ENCODE data around the gene KBTBD7.

Gene KBTBD7

DNA sequence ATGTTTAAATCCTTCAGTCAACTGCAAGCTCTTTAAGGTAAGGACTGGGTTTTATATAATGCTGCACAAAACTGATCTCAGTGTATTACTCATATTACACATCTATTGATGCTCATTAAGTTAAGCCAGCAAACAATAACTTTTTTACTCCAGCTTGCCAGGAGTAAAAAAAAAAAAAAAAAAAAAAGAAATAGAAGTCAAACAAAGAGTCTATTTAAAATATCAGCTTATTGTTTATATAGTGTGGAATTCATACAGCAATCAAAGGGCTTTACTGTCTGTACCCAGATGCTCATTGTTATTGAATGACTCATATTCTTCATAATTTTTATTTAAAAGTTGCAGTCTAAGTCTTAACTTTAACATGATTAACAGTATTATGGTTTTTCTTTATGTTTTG, 21.8 kb upstream of the KBTBD7 start:
- H3K4me3 ChIP-seq (ENCODE audit: low read length): no peak overlapping the region
- no peaks in the 10 kb centered on the region for H3K4me1 ChIP-seq (ENCODE audit: control insufficient read depth, insufficient read depth, low read length)
- H3K36me3 ChIP-seq (ENCODE audit: control insufficient read depth, insufficient read depth, low read length): no peaks in the 10 kb centered on the region
- H3K9ac ChIP-seq (ENCODE audit: low read length): no peak overlapping the region
- no peaks in the 10 kb centered on the region for H3K27me3 ChIP-seq (ENCODE audit: control insufficient read depth, insufficient read depth, low read length)
- no peak overlapping the region for H3K27ac ChIP-seq (ENCODE audit: low read depth, low read length)

GRCh38 chr13:41213919-41214318, 19.6 kb upstream of the KBTBD7 start:
- Histone ChIP-seq H3K4me1 (ENCODE audit: control insufficient read depth, insufficient read depth, low read length) (no peaks in the 10 kb centered on the region), H3K4me3 (ENCODE audit: low read length) (no peak overlapping the region), H3K27ac (ENCODE audit: low read depth, low read length) (no peak overlapping the region), H3K9ac (ENCODE audit: low read length) (no peak overlapping the region), H3K27me3 (ENCODE audit: control insufficient read depth, insufficient read depth, low read length) (no peaks in the 10 kb centered on the region), H3K36me3 (ENCODE audit: control insufficient read depth, insufficient read depth, low read length) (no peaks in the 10 kb centered on the region)

GRCh38 chr13:41213316-41213715, 18.9 kb upstream of the KBTBD7 start:
- no peak overlapping the region for H3K27ac ChIP-seq (ENCODE audit: low read depth, low read length)
- H3K9ac ChIP-seq (ENCODE audit: low read length): no peak overlapping the region
- H3K27me3 ChIP-seq (ENCODE audit: control insufficient read depth, insufficient read depth, low read length): no peaks in the 10 kb centered on the region

GRCh38 chr13:41212881-41213280, 18.5 kb upstream of the KBTBD7 start:
- Histone ChIP-seq H3K27me3 (ENCODE audit: control insufficient read depth, insufficient read depth, low read length) (no peaks in the 10 kb centered on the region), H3K9ac (ENCODE audit: low read length) (no peak overlapping the region), H3K36me3 (ENCODE audit: control insufficient read depth, insufficient read depth, low read length) (no peaks in the 10 kb centered on the region), H3K4me3 (ENCODE audit: low read length) (no peak overlapping the region), H3K27ac (ENCODE audit: low read depth, low read length) (no peak overlapping the region), H3K4me1 (ENCODE audit: control insufficient read depth, insufficient read depth, low read length) (no peaks in the 10 kb centered on the region)

More at GRCh38 chr13:41213316-41213715, 18.9 kb upstream of the KBTBD7 start:
- Histone ChIP-seq H3K4me1 (ENCODE audit: control insufficient read depth, insufficient read depth, low read length) (no peaks in the 10 kb centered on the region), H3K36me3 (ENCODE audit: control insufficient read depth, insufficient read depth, low read length) (no peaks in the 10 kb centered on the region), H3K4me3 (ENCODE audit: low read length) (no peak overlapping the region)

- no peaks in the 10 kb centered on the region for H3K36me3 ChIP-seq (ENCODE audit: control insufficient read depth, insufficient read depth, low read length)
- H3K9ac ChIP-seq (ENCODE audit: low read length): no peak overlapping the region
- no peaks in the 10 kb centered on the region for H3K27me3 ChIP-seq (ENCODE audit: control insufficient read depth, insufficient read depth, low read length)
- H3K4me1 ChIP-seq (ENCODE audit: control insufficient read depth, insufficient read depth, low read length): no peaks in the 10 kb centered on the region
- no peak overlapping the region for H3K4me3 ChIP-seq (ENCODE audit: low read length)
- H3K27ac ChIP-seq (ENCODE audit: low read depth, low read length): no peak overlapping the region
These were observed 16.7 kb upstream of the KBTBD7 start for GRCh38 chr13:41211062-41211461.

DNA sequence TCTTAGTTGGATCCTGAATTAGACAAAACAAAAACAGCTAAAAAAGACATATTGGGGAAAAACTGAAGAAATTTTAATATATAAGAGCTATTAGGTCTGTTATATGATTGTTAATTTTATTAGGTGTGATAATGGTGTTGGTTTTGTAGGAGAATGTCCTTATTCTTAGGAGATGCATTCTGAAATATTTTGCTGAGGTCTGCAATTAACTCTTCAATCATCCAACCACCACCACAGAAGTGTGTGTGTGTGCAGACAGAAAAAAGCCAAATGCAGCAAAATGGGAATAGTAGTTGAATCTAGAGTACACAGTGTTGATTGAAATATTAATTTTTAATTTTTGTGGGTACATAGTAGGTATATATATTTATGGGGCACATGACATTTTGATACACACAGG, 12.1 kb upstream of the KBTBD7 start:
- no peaks in the 10 kb centered on the region for H3K4me1 ChIP-seq (ENCODE audit: control insufficient read depth, insufficient read depth, low read length)
- H3K27me3 ChIP-seq (ENCODE audit: control insufficient read depth, insufficient read depth, low read length): no peaks in the 10 kb centered on the region
- no peaks in the 10 kb centered on the region for H3K36me3 ChIP-seq (ENCODE audit: control insufficient read depth, insufficient read depth, low read length)
- no peak overlapping the region for H3K27ac ChIP-seq (ENCODE audit: low read depth, low read length)
- no peak overlapping the region for H3K9ac ChIP-seq (ENCODE audit: low read length)
- H3K4me3 ChIP-seq (ENCODE audit: low read length): no peak overlapping the region

DNA sequence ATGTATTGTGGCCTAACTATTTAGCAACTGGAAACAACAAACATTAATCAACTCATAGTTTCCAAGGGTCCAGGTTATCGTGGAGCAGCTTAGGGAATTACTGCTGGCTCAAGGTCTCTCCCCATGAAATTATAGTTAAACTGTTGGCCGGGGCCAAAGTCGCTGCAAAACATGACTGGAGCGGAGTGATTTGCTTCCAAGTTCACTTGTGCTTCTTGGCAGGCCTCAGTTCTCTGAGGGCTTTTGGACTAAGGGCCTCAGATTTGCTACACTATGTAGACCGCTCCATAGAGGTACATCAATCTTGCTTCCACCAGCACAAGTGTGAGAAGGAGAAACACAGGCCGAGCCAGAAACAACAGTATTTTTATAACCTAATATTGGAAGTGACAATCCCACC, 9.4 kb upstream of the KBTBD7 start:
- H3K4me1 ChIP-seq (ENCODE audit: control insufficient read depth, insufficient read depth, low read length): no peaks in the 10 kb centered on the region
- no peak overlapping the region for H3K9ac ChIP-seq (ENCODE audit: low read length)
- no peak overlapping the region for H3K27ac ChIP-seq (ENCODE audit: low read depth, low read length)
- no peaks in the 10 kb centered on the region for H3K36me3 ChIP-seq (ENCODE audit: control insufficient read depth, insufficient read depth, low read length)
- H3K27me3 ChIP-seq (ENCODE audit: control insufficient read depth, insufficient read depth, low read length): no peaks in the 10 kb centered on the region
- H3K4me3 ChIP-seq (ENCODE audit: low read length): no peak overlapping the region

GRCh38 chr13:41200126-41200525, 5.8 kb upstream of the KBTBD7 start:
- Histone ChIP-seq H3K4me1 (ENCODE audit: control insufficient read depth, insufficient read depth, low read length) (no peaks in the 10 kb centered on the region), H3K27ac (ENCODE audit: low read depth, low read length) (no peak overlapping the region), H3K36me3 (ENCODE audit: control insufficient read depth, insufficient read depth, low read length) (no peaks in the 10 kb centered on the region), H3K9ac (ENCODE audit: low read length) (no peak overlapping the region), H3K4me3 (ENCODE audit: low read length) (no peak overlapping the region), H3K27me3 (ENCODE audit: control insufficient read depth, insufficient read depth, low read length) (no peaks in the 10 kb centered on the region)

DNA sequence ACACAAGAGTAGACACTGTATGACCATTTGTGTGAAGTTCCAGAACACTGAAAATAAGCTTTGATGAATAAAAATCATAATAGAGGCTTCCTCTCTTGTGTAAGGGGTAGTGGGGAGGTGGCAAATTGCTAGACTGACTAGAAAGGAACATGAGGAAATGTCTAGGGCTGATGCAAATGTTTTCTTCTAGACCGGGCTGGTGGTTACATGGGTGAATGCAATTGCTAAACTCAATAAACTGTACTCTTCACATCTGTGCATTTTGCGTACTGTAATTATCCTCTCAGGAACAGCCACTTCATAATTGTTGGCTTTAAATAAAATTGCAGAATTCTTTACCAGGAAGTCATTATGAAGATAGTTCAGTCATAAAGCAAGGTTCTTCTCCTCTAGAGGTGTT, 5.2 kb upstream of the KBTBD7 start:
- Histone ChIP-seq H3K27ac (ENCODE audit: low read depth, low read length) (no peak overlapping the region), H3K36me3 (ENCODE audit: control insufficient read depth, insufficient read depth, low read length) (no peaks in the 10 kb centered on the region)

DNA sequence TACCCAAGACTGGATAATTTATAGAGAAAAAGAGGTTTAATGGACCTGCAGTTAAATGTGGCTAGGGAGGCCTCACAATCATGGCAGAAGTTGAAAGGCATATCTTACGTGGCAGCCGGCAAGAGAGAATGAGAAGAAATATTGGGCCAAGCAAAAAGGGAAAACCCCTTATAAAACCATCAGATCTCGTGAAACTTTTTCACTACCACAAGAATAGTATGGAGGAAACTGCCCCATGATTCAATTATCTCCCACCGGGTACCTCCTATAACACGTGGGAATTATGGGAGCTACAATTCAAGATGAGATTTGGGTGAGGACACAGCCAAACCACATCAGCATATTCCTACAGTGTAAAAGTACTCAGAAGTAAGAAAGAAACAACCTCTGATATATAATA, 4.7 kb upstream of the KBTBD7 start:
- Histone ChIP-seq H3K4me3 (ENCODE audit: low read length) (no peak overlapping the region), H3K27ac (ENCODE audit: low read depth, low read length) (no peak overlapping the region), H3K36me3 (ENCODE audit: control insufficient read depth, insufficient read depth, low read length) (no peaks in the 10 kb centered on the region), H3K4me1 (ENCODE audit: control insufficient read depth, insufficient read depth, low read length) (no peaks in the 10 kb centered on the region), H3K9ac (ENCODE audit: low read length) (no peak overlapping the region), H3K27me3 (ENCODE audit: control insufficient read depth, insufficient read depth, low read length) (no peaks in the 10 kb centered on the region)

More for the DNA sequence above, 5.2 kb upstream of the KBTBD7 start:
- Histone ChIP-seq H3K4me1 (ENCODE audit: control insufficient read depth, insufficient read depth, low read length) (no peaks in the 10 kb centered on the region), H3K4me3 (ENCODE audit: low read length) (no peak overlapping the region), H3K9ac (ENCODE audit: low read length) (no peak overlapping the region), H3K27me3 (ENCODE audit: control insufficient read depth, insufficient read depth, low read length) (no peaks in the 10 kb centered on the region)

- Histone ChIP-seq H3K27ac (ENCODE audit: low read depth, low read length) (no peak overlapping the region), H3K4me1 (ENCODE audit: control insufficient read depth, insufficient read depth, low read length) (no peaks in the 10 kb centered on the region), H3K27me3 (ENCODE audit: control insufficient read depth, insufficient read depth, low read length) (no peaks in the 10 kb centered on the region), H3K9ac (ENCODE audit: low read length) (no peak overlapping the region), H3K4me3 (ENCODE audit: low read length) (no peak overlapping the region), H3K36me3 (ENCODE audit: control insufficient read depth, insufficient read depth, low read length) (no peaks in the 10 kb centered on the region)
These were observed 2.3 kb upstream of the KBTBD7 start for GRCh38 chr13:41196620-41197019.

DNA sequence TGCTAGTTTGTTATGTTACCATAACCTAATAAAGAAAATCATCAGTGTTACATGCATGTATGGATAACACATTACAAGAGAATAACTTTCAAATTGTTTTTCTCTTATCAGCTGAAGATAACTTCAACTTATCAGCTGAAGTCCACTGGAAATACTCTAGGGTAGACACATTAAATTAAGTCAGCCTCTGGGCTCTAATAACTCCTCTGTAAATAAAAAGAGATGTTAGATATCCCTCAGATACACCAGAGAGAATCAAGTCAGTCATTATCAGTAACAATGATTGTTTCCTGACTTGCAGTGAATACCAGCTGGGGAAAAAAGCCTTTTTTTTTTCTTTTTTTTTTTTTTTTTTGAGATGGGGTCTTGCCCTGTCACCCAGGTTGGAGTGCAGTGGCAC, 1.6 kb upstream of the KBTBD7 start:
- Histone ChIP-seq H3K36me3 (ENCODE audit: control insufficient read depth, insufficient read depth, low read length) (no peaks in the 10 kb centered on the region), H3K9ac (ENCODE audit: low read length) (no peak overlapping the region), H3K27ac (ENCODE audit: low read depth, low read length) (no peak overlapping the region), H3K27me3 (ENCODE audit: control insufficient read depth, insufficient read depth, low read length) (no peaks in the 10 kb centered on the region), H3K4me3 (ENCODE audit: low read length) (no peak overlapping the region), H3K4me1 (ENCODE audit: control insufficient read depth, insufficient read depth, low read length) (no peaks in the 10 kb centered on the region)

DNA sequence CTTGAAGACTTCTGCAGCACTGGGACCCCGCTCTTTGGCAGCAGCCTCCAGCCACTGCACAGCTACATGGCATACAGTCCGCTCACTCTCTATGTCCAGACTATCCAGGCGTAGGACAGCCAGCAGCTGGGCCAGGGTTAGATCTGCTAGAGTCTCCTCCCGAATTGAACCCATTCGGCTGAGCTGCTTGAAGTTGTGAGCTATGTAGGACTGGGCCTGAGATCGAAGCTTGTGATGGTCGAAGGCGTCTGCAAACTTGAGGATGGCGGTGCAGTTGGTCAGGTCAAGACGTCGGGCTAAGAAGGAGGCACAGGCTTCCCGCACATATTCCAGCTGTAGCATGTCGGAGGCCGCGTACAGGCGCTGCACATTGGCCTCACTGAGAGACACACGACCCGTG, 900 bp downstream of the KBTBD7 start:
- H3K9ac ChIP-seq (ENCODE audit: low read length): no peak overlapping the region
- no peaks in the 10 kb centered on the region for H3K27me3 ChIP-seq (ENCODE audit: control insufficient read depth, insufficient read depth, low read length)
- H3K36me3 ChIP-seq (ENCODE audit: control insufficient read depth, insufficient read depth, low read length): no peaks in the 10 kb centered on the region
- H3K27ac ChIP-seq (ENCODE audit: low read depth, low read length): no peak overlapping the region
- no peaks in the 10 kb centered on the region for H3K4me1 ChIP-seq (ENCODE audit: control insufficient read depth, insufficient read depth, low read length)
- peak overlapping the region; percentile 91 for H3K4me3 ChIP-seq (ENCODE audit: low read length)

Measured in rectal smooth muscle tissue (tissue), 1 donor.